Measurements from ENCODE around the gene ASIC4. TPM values are rescaled to one million over a fixed set of nuclear protein-coding genes. Genes with fewer than 3 reads are reported as not detected.

Gene ASIC4
- total and polyA plus RNA-seq, 2 of the 8 experiments (the other 6 are each of a cell fraction or from before 2014, with no cell fraction given): 0.12 to 0.22 TPM

DNA sequence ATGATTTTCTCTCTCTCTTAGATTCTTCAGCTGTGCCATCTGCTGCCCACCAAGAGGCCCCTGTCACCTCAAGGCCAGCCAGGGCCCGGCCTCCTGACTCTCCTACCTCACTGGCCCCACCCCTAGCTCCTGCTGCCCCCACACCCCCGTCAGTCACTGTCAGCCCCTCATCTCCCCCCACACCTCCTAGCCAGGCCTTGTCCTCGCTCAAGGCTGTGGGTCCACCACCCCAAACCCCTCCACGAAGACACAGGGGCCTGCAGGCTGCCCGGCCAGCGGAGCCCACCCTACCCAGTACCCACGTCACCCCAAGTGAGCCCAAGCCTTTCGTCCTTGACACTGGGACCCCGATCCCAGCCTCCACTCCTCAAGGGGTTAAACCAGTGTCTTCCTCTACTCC, 25.0 kb upstream of the ASIC4 start:
- ChIA-PET CTCF (ENCODE audit: partially characterized antibody) (interaction anchor here (3.5 to 113.1 kb wide), 4 partner anchors 0 to 87 kb away, joined by 37 to 7248 read pairs (median 3661); partner anchors contain the start of genes ASIC4, CHPF, DES and GMPPA), POLR2A (ENCODE audit: partially characterized antibody) (interaction anchor here (1.1 to 19.9 kb wide), 7 partner anchors 10 to 40 kb away, joined by 3 to 216 read pairs (median 5); partner anchors contain the start of genes ASIC4 and GMPPA)
- no peak overlapping the region for H3K18ac ChIP-seq (ENCODE audit: extremely low read depth, low read length)
- H3K9ac ChIP-seq (replicated peaks in 1 of 4; ENCODE audit: extremely low read depth in 1 of 4, low read depth in 3 of 4, low read length in 3 of 4): no peak overlapping the region
- no peak overlapping the region for H2AK5ac ChIP-seq (ENCODE audit: low read depth, low read length)
- H3K27me3 ChIP-seq (replicated peaks in 1 of 4; ENCODE audit: control insufficient read depth in 3 of 4, extremely low read depth in 1 of 4, insufficient read depth in 3 of 4, low read length in 3 of 4): peaks cover 14 to 34% (median 28%) of the 10 kb centered on the region in 4 experiments
- H3K79me1 ChIP-seq (ENCODE audit: low read depth, low read length): no peaks in the 10 kb centered on the region
- no peak overlapping the region for H3K4me3 ChIP-seq (ENCODE audit: extremely low read depth in 1 of 4, insufficient read depth in 2 of 4, low read depth in 3 of 4, low read length in 4 of 4)
- H2BK12ac ChIP-seq (ENCODE audit: low read depth, low read length): no peak overlapping the region
- H4K5ac ChIP-seq (ENCODE audit: insufficient read length, low read depth, low read length): no peak overlapping the region
- H4K91ac ChIP-seq (replicated peaks; ENCODE audit: insufficient read length, low read length): no peak overlapping the region
- no peak overlapping the region for H3K56ac ChIP-seq (replicated peaks; ENCODE audit: insufficient read length, low read depth, low read length)
- H3K23ac ChIP-seq (ENCODE audit: insufficient read length): no peak overlapping the region
- H2BK20ac ChIP-seq (ENCODE audit: low read length): no peak overlapping the region
- 77% methylated on average over 7 of the region's 9 CpGs; no CpG with 5 or more reads in 1 of the 2 experiments for WGBS, 2 experiments (ENCODE audit: extremely low coverage in 1 of 2, insufficient coverage in 1 of 2, insufficient read length in 1 of 2, insufficient replicate concordance in 2 of 2, low coverage in 1 of 2, low lambda C conversion rate in 2 of 2, missing lambda C conversion rate in 1 of 2)
- H3K23me2 ChIP-seq (ENCODE audit: low read depth, low read length): peaks cover 6% of the 10 kb centered on the region; the same call in 1 of the 2 replicates
- H2BK5ac ChIP-seq (ENCODE audit: low read depth, low read length): no peak overlapping the region
- H3K4me2 ChIP-seq (ENCODE audit: insufficient read depth in 1 of 2, low read depth in 2 of 2, low read length in 2 of 2): no peak overlapping the region
- no peak overlapping the region for H2BK120ac ChIP-seq (replicated peaks; ENCODE audit: low read depth, low read length)
- H3K27ac ChIP-seq (ENCODE audit: low read depth, low read length): no peak overlapping the region
- no peaks in the 10 kb centered on the region; a peak in 1 of 8 replicates for H3K36me3 ChIP-seq (ENCODE audit: control insufficient read depth in 2 of 4, insufficient read depth in 4 of 4, low read length in 3 of 4)
- H3K14ac ChIP-seq (ENCODE audit: insufficient read length): no peak overlapping the region
- H2BK15ac ChIP-seq (ENCODE audit: low read length): no peak overlapping the region
- no peak for TF ChIP-seq E2F6 (IDR thresholded peaks at IDR 0.05)
- TF ChIP-seq NRF1 (IDR thresholded peaks at IDR 0.05; ENCODE audit: low read depth, low read length): no peak
- TF ChIP-seq CREB1 (IDR thresholded peaks at IDR 0.05): no peak
- TF ChIP-seq JUN (IDR thresholded peaks at IDR 0.05; ENCODE audit: low read depth, low read length): no peak
- no peak for TF ChIP-seq TAF1 (IDR thresholded peaks at IDR 0.05; ENCODE audit: low read depth, low read length)
- no peak for TF ChIP-seq TBP (IDR thresholded peaks at IDR 0.05; ENCODE audit: low read depth, low read length)
- TF ChIP-seq HDAC6 (IDR thresholded peaks at IDR 0.05; ENCODE audit: low read depth, low read length): no peak
- no peak for TF ChIP-seq CHD2 (IDR thresholded peaks at IDR 0.05; ENCODE audit: low read length)
- TF ChIP-seq KDM1A (IDR thresholded peaks at IDR 0.05; ENCODE audit: borderline replicate concordance, low read length): no peak
- no peak for TF ChIP-seq SP2 (IDR thresholded peaks at IDR 0.05; ENCODE audit: low read length)
- no peaks in the 10 kb centered on the region for H3K79me2 ChIP-seq (ENCODE audit: control insufficient read depth in 1 of 2, insufficient read depth in 2 of 2, low read length in 2 of 2)
- H4K20me1 ChIP-seq (replicated peaks in 1 of 2; ENCODE audit: control insufficient read depth in 1 of 2, insufficient read depth in 2 of 2, low read length in 2 of 2): no peaks in the 10 kb centered on the region
- FAIRE-seq: no peak
- no peak overlapping the region for H4K8ac ChIP-seq (ENCODE audit: extremely low read depth, insufficient read depth, low read length)
- DNase-seq (ENCODE audit: low read depth in 1 of 2, low spot score in 2 of 2): no peak
- H3K9me3 ChIP-seq (ENCODE audit: insufficient read depth in 2 of 2, low read depth in 1 of 2, low read length in 1 of 2): no peaks in the 10 kb centered on the region
- no peak overlapping the region for H3K4ac ChIP-seq (replicated peaks; ENCODE audit: insufficient read length, low read depth, low read length)
- H2AFZ ChIP-seq (ENCODE audit: low read length): no peak overlapping the region
- H3K4me1 ChIP-seq (replicated peaks in 1 of 4; ENCODE audit: control insufficient read depth in 3 of 4, insufficient read depth in 4 of 4, low read length in 3 of 4): peaks cover 6 to 35% (median 27%) of the 10 kb centered on the region in 4 experiments
